HG03108 (cell line): ENCODE results near the gene PANK4.

Experiments used
- ATAC-seq: cut with Tn5 transposase; IDR thresholded peaks from one replicate; pipeline ENCODE4 v1.9.1; 2021; ENCODE audit warnings: moderate library complexity; ENCODE audit not compliant: unreplicated experiment

The PANK4 gene

GRCh38 chr1:2515763-2516080, 10.7 kb downstream of the PANK4 start:
- ATAC-seq: no peak

DNA sequence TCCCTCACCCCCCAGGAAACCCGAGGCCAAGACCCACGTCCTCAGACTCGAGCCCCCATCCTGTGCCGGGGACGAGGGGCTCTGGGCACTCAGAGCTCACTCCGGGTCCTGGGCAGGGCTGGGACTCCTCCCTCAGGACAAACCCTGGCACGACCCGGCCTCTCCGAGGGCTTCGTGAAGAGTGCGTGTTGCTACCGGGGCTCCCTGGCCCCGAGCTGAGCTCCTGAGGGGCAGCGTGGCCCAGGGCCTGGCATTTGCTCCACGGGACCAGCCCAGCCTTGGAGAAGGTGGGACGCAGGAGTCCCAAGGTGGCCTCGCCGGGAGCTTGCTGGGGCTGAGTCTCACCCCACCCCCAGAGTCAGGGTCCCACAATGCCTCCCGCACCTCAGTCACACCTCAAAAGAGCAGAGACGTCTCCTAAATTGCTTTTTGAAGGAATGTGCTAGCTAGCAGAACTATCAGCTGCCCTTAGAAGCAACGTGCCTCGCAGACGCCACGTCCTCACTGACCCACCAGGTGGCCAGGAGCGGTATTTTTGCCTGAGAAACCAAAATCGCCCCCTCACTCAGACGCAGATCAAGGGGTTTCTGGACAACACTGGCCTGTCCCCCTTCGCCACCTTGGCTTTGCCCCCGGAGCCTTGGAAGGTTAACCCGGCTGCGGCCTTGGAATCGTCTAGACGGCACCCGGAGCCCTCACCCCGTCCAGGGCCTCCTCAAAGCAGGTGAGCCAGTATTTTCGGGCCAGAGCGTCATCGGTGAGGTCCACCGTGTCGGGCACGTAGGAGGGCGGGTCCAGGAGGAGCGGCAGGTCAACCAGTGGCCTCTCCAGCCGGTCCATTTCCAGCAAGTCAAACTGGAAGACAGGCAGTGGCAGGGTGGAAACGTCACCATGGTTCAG, 11.3 kb downstream of the PANK4 start:
- ATAC-seq: no peak

DNA sequence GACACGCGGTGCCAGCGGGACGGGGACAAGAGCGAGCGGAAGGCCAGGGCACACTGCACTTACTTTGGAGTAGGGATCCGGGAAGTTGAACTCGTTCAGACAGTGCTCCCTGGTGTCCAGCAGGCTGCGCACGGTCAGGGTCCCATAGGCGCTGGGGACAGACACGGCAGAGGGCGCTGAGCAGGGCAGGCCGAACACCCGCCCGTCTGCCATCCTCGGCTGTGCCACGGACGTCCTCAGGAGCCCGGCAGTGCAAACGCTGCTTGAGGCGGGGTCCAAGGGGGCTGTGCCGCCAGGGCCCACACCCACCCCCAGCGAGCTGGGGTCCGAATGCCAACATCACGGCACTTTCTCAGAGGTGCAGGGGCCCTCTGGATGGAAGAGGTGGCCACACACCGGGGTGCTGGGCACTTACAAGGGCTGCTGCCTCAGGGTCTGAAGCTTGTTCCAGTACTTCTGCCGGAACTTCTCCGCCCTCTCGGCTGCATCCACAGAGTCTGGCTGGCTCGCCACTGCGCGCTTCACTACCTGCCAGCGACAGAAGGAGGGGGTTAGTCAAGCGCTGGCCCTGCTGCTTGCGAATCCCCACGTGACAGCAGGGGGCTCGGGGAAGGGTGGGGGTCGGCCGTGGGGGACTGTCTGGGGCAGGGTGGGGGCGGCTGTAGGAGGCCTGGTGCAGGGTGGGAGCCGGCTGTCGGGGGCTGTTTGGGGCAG, 12.3 kb downstream of the PANK4 start:
- no peak for ATAC-seq

DNA sequence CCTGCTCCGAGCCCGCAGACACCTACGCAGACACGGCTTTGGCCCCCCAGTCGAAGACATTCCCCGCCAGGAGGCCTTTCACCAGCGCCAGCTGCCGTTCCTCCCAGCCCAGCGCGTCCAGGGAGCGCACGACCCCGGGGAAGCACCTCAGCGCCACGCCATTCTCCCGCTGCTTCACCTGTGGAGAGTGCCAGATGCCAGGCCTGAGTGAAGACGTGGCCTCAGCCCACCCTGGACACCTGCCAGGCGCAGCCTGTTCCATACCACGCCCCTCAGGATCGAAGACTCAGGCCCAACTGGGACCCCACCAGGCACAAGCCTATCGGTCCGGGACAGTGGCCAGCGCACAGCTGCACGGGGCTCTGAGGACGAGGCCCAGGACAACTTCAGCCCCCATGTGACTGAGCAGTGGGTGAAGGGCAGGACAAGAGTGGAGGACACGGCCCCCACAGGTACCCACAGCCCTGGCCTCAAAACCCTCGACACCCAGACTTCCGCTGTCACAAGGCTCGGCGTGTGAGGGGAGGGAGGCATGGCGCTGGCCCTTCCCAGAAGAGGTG, 13.5 kb downstream of the PANK4 start:
- ATAC-seq: no peak

DNA sequence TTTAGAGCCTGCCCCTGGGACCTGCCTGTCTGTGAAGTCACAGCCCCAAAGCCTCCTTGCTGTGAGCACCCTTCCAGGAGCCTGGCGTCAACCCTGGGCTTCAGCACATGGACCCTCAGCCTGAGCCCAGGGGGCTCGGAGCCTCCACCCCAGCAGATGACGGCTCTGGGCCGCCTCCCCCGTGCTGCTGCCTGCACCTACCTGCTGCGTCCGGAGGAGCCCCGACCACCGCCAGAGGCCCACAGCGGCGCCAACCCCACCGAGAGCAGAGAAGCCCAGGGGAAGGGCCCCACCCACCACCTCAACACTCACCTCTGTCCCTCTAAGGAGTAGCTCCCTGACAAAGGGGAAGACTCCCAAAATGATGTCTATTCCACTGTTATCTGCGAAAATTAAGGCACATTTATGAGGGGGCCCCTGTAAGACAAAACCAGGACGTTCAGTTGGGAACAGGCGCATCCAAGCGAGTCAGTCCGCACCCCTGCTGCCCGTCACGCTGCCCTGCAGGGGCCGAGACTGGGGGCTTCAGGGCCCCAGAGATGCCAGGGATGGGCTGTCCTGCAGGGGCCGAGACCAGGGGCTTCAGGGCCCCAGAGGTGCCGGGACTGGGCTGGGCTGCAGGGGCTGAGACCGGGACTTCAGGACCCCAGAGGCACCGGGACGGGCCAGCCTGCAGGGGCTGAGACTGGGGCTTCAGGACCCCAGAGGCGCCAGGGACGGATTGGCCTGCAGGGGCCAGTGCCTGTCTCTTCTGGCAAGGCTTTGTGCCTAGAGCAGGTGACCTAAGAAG, 15.8 kb downstream of the PANK4 start:
- no peak for ATAC-seq

DNA sequence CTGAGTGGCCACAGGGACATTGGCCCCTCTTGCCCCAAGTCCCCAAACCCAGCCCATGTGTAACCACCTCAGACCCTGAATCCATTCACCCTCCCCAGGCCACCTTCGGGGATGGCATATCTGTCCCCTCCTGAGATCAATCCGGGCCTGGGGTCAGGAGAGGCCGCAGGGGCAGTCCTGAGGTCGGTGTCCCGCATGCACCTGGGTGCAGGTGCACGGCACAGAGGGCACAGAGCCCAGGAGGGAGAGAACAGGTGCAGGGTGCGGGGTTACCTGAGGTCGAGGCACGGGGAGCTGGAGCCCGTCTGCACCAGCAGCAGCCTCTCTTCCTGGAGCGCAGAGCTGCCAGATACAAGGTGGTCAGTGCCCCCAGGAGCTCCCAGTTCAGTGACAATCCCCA, 16.8 kb downstream of the PANK4 start:
- no peak for ATAC-seq

- ATAC-seq: no peak
These were observed 17.6 kb downstream of the PANK4 start for GRCh38 chr1:2508751-2509150.

DNA sequence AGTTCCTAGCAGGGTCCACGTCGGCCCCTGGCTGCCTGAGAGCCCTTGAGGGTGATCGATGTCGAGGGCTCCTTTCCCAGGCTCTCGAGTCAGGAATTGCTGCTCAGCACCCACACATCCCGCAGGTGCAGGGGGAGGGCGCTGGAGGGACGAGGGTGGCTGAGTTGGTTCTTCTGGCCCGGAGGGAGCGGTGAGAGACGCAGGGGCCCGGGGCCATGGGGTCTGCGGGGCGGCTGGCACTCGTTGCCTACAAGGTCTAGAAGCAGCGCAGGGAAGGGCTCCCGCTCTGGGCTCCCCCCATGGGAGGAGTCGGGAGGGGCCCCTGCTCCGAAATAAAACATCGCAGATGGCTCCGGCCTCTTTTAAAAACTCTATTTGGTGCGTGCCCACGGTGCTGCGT, 18.2 kb downstream of the PANK4 start:
- ATAC-seq: no peak

DNA sequence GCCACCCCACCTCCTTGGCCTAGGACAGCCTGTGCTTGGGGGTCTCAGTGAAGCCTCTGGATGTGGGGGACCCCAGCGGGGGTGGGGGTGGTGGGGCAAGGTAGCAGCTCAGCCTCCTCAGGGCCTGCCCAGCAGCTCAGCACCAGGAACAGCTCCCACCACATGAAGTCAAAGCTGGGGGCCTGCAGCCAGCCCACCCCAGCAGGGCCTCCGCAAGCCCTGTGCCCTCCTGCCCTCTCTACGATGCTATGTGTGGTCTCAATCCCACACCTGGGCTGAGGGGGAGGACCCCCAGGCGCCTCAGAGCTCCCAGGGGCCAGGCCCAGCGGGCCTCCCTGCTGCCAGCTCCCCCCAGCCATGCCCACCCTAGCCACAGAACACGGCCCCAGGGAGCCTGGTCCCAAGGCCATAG, 18.6 kb downstream of the PANK4 start:
- no peak for ATAC-seq

DNA sequence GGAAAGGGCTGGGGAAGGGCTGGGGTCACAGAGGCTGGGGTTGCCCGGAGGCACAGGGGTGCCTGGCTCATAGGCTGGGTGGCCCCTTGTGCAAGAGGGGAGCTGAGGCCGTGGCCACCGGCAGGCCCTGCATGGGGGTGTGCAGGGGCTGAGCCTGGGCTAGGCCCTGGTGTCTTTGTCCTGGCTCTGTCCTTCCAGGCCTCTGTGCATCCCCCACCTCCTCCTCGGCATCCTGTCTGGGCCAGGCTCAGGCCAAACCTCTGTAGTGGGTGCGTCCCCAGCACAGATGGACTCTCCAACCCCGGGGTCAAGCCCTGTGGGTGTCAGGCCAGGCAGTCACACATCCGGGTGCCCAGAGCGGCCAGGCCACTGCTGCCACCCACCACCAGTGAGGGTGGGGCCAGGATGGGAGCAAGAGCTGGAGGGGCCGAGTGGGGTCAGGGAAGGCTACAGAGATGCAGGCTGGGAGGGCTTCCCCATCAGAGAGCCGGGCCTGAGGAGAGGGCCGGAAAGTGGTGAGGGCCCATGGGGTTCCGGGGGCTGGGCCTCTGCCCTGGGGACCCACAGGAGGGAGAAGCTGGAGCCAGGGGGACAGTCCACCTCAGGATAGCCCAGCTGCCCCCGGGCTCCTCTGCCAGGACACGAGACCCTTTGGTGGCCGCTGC, 19.4 kb downstream of the PANK4 start:
- ATAC-seq: no peak

DNA sequence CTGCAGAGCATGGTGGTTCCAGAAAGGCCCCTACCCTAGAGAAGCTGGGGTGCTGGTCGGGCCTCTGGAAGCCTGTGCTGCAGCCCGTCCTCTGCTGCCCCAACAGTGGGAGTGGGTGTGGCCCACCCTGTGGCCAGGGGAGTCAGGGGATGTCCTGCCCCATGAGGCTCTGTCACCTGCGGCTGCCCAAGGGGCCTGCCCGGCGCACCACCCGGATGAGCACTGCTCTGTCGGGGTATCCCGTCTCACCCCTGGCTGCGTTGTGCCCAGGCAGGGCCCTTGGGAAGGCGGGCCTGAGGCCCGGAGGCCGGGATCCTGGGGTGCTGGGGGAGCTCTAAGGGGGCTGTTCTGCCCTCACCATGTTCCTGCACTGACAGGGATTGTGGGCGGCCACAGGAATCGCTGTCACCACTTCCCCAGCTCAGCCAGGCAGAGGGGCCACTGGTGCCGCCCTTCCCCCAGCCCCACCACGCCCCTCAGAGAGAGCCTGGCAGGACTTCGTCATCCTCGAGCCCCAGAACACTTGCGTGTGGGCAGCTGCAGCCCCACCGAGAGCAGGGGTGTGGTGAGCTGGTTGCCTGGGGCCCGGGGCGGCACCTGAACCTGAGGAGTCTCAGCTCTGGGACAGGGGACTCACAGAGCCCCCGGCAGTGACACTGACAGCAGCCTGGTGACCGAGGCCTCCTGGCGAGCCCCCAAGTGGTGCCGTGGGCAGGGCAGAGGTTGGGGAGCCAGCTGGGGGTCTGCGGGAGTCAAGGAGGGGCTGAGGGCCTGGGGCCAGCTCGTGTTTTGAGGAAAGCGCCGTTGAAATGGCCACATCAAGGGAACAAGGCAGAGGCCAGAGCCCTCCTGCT, 20.2 kb downstream of the PANK4 start:
- ATAC-seq: no peak

GRCh38 chr1:2505461-2505994, 20.9 kb downstream of the PANK4 start:
- no peak for ATAC-seq

GRCh38 chr1:2504949-2505272, 21.5 kb downstream of the PANK4 start:
- no peak for ATAC-seq

DNA sequence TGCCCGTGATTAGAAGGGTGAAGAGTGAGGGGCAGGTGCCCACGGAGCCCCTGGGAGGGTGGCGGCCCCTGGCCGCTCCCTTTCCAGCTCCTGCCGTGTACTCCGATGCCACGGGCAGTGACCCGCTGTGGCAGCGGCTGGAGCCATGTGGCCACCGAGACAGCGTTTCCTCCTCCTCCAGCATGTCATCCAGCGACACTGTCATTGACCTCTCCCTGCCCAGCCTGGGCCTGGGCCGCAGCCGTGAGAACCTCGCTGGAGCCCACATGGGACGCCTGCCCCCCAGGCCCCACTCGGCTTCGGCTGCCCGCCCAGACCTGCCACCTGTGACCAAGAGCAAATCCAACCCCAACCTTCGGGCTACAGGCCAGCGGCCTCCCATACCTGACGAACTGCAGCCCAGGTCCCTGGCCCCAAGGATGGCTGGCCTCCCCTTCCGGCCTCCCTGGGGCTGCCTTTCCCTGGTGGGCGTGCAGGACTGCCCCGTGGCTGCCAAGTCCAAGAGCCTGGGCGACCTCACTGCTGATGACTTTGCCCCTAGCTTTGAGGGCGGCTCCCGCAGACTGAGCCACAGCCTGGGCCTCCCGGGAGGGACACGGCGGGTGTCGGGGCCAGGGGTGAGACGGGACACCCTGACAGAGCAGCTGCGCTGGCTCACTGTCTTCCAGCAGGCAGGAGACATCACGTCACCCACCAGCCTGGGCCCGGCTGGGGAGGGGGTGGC, 22.0 kb downstream of the PANK4 start:
- ATAC-seq: no peak

- no peak for ATAC-seq
These were observed 22.7 kb downstream of the PANK4 start for GRCh38 chr1:2503554-2504224.

DNA sequence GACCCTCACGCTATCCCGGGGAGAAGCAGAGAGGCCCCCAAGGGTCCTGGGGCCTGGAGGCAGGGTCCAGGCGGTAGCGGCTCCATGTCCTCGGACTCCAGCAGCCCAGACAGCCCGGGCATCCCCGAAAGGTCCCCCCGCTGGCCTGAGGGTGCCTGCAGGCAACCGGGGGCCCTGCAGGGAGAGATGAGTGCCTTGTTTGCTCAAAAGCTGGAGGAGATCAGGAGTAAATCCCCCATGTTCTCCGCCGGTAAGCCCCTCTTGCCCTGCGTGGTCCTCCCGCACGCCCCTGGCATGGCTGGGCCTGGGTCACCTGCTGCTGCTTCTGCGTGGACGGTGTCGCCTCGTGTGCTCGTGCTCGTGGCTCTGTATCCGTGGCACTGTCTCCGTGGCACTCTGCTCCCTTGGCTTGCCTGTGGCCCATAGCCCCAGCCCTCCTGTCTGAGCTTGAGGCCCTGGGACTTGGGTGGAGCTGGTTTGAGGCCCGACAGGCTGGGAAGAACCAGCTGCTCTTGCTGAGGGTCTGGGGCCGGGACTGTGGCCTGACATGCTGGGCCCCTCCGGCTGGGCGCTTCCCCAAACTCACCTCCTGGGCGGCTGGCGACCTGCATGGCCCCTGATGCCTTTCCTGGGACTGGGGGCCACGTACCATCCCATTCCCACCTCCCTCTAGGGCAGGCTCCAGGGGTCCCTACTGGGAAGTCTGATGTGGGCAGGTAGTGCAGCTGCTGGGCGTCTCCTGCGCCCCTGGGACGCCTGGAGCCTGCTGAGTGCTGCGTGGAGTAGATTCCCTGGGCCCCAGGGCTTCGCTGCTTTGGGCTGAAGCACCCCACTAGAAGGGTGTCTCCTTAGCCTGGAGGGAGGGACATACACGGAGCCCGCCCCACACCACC, 23.5 kb downstream of the PANK4 start:
- ATAC-seq: no peak

GRCh38 chr1:2502210-2502609, 24.2 kb downstream of the PANK4 start:
- ATAC-seq: no peak

DNA sequence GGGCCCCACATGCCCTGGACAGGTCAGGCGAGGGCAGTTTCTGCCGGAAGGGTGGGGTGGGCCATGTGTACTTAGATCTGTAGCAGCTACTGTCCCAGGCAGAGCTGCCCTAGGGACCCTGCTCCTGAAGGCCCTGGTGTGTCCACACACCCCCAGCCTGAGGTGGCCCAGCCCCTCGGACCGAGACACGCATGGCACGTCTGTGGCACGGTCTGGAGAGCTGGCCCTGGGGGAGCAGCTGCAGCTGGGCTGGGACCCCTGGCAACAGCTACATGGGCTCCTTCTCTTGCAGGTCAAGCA, 24.6 kb downstream of the PANK4 start:
- ATAC-seq: no peak
